Measurements from ENCODE around the gene ZBTB42.

ZBTB42 gene

GRCh38 chr14:104789752-104790743 is 10.9 kb upstream of the ZBTB42 start:
- Histone ChIP-seq H3K9me3 (ENCODE audit: control insufficient read depth, insufficient read depth, low read depth, low read length) (no peaks in the 10 kb centered on the region), H3K27ac (ENCODE audit: extremely low read depth, low read depth, low read length) (no peak overlapping the region), H3K4me3 (ENCODE audit: low read depth, low read length) (no peak overlapping the region), H3K4me1 (ENCODE audit: control insufficient read depth, insufficient read depth, low read length) (peaks cover 10% of the 10 kb centered on the region), H3K36me3 (ENCODE audit: control insufficient read depth in 2 of 2, insufficient read depth in 1 of 2, low read length in 2 of 2) (peaks cover 0 to 81% of the 10 kb centered on the region in 2 experiments; a peak in 1 of 3 replicates)
- POLR2A ChIA-PET: interaction anchor here (2.0 kb wide), 1 partner anchor 11 kb away, joined by 4 read pairs; the partner anchor contains the start of gene ZBTB42
- TF ChIP-seq, protein P1, sequence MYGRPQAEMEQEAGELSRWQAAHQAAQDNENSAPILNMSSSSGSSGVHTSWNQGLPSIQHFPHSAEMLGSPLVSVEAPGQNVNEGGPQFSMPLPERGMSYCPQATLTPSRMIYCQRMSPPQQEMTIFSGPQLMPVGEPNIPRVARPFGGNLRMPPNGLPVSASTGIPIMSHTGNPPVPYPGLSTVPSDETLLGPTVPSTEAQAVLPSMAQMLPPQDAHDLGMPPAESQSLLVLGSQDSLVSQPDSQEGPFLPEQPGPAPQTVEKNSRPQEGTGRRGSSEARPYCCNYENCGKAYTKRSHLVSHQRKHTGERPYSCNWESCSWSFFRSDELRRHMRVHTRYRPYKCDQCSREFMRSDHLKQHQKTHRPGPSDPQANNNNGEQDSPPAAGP (tag by site-specific recombination; IDR thresholded peaks at IDR 0.05): 0 out of 2 replicates have a peak, but pooled peaks have one; percentile 15
- TF ChIP-seq ZNF133 (tag by site-specific recombination; IDR thresholded peaks at IDR 0.05) (no peak), ZBTB1 (tag by site-specific recombination; IDR thresholded peaks at IDR 0.05) (no peak), KLF1 (tag by site-specific recombination; IDR thresholded peaks at IDR 0.05) (0 out of 2 replicates have a peak, but pooled peaks have one; percentile 11), SP2 (tag by site-specific recombination; IDR thresholded peaks at IDR 0.05) (no peak), REPIN1 (tag by site-specific recombination; IDR thresholded peaks at IDR 0.05; ENCODE audit: low read depth) (no peak), GLI2 (tag by site-specific recombination; IDR thresholded peaks at IDR 0.05; ENCODE audit: borderline replicate concordance, low read depth) (no peak), ZNF521 (tag by site-specific recombination; IDR thresholded peaks at IDR 0.05) (no peak), TRIM28 (IDR thresholded peaks at IDR 0.05; ENCODE audit: borderline replicate concordance, low read length) (no peak), KLF7 (tag by site-specific recombination; IDR thresholded peaks at IDR 0.05; ENCODE audit: borderline replicate concordance) (no peak), ZFHX2 (tag by site-specific recombination; conservative IDR thresholded peaks at IDR 0.05) (no peak), GLIS1 (tag by site-specific recombination; IDR thresholded peaks at IDR 0.05) (0 out of 2 replicates have a peak, but pooled peaks have one; percentile 17), ZNF600 (tag by site-specific recombination; IDR thresholded peaks at IDR 0.05) (0 out of 2 replicates have a peak, but pooled peaks have one; percentile 36), ZNF670 (tag by site-specific recombination; IDR thresholded peaks at IDR 0.05; ENCODE audit: low read depth) (no peak), GFI1B (tag by site-specific recombination; IDR thresholded peaks at IDR 0.05) (no peak)
- TF ChIP-seq, protein P2, sequence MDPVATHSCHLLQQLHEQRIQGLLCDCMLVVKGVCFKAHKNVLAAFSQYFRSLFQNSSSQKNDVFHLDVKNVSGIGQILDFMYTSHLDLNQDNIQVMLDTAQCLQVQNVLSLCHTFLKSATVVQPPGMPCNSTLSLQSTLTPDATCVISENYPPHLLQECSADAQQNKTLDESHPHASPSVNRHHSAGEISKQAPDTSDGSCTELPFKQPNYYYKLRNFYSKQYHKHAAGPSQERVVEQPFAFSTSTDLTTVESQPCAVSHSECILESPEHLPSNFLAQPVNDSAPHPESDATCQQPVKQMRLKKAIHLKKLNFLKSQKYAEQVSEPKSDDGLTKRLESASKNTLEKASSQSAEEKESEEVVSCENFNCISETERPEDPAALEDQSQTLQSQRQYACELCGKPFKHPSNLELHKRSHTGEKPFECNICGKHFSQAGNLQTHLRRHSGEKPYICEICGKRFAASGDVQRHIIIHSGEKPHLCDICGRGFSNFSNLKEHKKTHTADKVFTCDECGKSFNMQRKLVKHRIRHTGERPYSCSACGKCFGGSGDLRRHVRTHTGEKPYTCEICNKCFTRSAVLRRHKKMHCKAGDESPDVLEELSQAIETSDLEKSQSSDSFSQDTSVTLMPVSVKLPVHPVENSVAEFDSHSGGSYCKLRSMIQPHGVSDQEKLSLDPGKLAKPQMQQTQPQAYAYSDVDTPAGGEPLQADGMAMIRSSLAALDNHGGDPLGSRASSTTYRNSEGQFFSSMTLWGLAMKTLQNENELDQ (tag by site-specific recombination; IDR thresholded peaks at IDR 0.05; ENCODE audit: low read depth): no peak
- TF ChIP-seq, protein P3, sequence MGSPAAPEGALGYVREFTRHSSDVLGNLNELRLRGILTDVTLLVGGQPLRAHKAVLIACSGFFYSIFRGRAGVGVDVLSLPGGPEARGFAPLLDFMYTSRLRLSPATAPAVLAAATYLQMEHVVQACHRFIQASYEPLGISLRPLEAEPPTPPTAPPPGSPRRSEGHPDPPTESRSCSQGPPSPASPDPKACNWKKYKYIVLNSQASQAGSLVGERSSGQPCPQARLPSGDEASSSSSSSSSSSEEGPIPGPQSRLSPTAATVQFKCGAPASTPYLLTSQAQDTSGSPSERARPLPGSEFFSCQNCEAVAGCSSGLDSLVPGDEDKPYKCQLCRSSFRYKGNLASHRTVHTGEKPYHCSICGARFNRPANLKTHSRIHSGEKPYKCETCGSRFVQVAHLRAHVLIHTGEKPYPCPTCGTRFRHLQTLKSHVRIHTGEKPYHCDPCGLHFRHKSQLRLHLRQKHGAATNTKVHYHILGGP (tag by site-specific recombination; IDR thresholded peaks at IDR 0.05): no peak
- CTCF ChIA-PET: interaction anchor here (0.6 to 1.0 kb wide), 2 partner anchors 21 to 562 kb away, joined by 3 read pairs; no protein-coding TSS in a partner anchor

DNA sequence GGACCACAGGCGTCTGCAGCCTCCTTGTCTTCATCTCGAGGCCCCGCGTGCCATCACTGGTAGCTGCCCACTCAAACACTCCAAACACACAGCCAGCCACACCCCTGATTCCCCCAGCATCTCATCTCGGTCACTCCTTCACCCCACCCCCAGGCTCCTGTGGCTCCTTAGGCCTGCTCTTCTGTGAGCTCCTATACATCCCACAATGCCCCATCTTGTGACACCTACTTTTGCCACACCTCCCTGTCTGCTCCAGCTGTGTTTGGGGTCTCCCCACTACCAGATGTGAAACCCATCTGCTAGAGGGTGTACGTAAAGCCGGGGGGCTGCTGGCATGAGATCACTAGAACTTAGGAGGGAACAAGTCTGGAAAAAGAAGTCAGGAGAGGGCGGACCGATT is 9.5 kb upstream of the ZBTB42 start:
- Histone ChIP-seq H3K9me3 (ENCODE audit: control insufficient read depth, insufficient read depth, low read depth, low read length) (no peaks in the 10 kb centered on the region), H3K36me3 (ENCODE audit: control insufficient read depth in 2 of 2, insufficient read depth in 1 of 2, low read length in 2 of 2) (peaks cover 0 to 70% of the 10 kb centered on the region in 2 experiments; a peak in 1 of 3 replicates)
- POLR2A ChIA-PET: interaction anchor here (0.7 to 2.0 kb wide), 3 partner anchors 10 to 20 kb away, joined by 3 to 4 read pairs (median 3); partner anchors contain the start of gene ZBTB42

More for the DNA sequence above, 9.5 kb upstream of the ZBTB42 start:
- CTCF ChIA-PET: interaction anchor here (1.8 kb wide), 1 partner anchor 22 kb away, joined by 6 read pairs; no protein-coding TSS in a partner anchor
- TF ChIP-seq SALL2 (tag by site-specific recombination; IDR thresholded peaks at IDR 0.05; ENCODE audit: borderline replicate concordance) (no peak), ZFP3 (tag by site-specific recombination; IDR thresholded peaks at IDR 0.05; ENCODE audit: low read depth) (peak; percentile 99), ZIC2 (tag by site-specific recombination; IDR thresholded peaks at IDR 0.05) (no peak)
- H3K4me1 ChIP-seq (ENCODE audit: control insufficient read depth, insufficient read depth, low read length): peaks cover 10% of the 10 kb centered on the region
- H3K4me3 ChIP-seq (ENCODE audit: low read depth, low read length): no peak overlapping the region
- no peak overlapping the region for H3K27ac ChIP-seq (ENCODE audit: extremely low read depth, low read depth, low read length)

All from HEK293 (cell line).